ENCODE data around the gene CD55. TPM values are rescaled to one million over a fixed set of nuclear protein-coding genes. Genes with fewer than 3 reads are reported as not detected.
A peak's percentile ranks its signal among the peaks of the same experiment; 100 is the strongest.

The CD55 gene
- total RNA-seq, 1 experiment from 2014 or later, result 17.2 TPM

- TF ChIP-seq, protein P1, sequence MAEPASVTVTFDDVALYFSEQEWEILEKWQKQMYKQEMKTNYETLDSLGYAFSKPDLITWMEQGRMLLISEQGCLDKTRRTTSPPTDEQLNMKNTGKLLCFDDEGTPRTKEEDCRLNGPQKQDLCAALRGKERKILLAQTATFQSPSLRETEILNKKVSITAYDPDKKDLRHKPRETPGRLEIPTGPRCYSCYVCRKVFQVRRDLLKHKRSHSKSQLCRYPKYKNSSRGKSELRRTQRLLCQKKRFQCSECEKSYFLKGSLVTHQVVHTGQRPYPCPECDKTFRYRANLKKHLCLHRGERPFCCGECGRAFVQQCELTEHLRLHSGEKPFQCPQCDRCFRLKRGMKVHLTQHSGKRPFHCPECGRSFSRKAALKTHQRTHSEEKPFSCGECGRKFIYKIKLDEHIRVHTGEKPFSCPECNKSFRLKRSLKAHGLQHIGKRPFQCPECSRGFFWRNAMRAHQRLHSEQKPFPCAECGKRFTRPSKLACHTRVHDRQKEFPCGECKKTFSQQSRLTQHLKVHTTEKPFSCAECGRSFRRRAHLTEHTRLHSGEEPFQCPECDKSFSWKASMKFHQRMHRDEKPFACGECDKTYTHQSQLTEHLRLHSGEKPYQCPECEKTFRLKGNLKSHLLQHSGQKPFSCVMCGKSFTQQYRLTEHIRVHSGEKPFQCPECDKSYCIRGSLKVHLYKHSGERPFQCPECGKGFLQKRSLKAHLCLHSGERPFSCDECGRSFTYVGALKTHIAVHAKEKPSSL (CRISPR knock-in tag; conservative IDR thresholded peaks at IDR 0.05), result no peak
- no peak for TF ChIP-seq JUN (CRISPR knock-in tag; IDR thresholded peaks at IDR 0.05)
- TF ChIP-seq NR3C1 (CRISPR knock-in tag; conservative IDR thresholded peaks at IDR 0.05; ENCODE audit: low read depth), result no peak
- TF ChIP-seq, protein P2, sequence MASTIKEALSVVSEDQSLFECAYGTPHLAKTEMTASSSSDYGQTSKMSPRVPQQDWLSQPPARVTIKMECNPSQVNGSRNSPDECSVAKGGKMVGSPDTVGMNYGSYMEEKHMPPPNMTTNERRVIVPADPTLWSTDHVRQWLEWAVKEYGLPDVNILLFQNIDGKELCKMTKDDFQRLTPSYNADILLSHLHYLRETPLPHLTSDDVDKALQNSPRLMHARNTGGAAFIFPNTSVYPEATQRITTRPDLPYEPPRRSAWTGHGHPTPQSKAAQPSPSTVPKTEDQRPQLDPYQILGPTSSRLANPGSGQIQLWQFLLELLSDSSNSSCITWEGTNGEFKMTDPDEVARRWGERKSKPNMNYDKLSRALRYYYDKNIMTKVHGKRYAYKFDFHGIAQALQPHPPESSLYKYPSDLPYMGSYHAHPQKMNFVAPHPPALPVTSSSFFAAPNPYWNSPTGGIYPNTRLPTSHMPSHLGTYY (CRISPR knock-in tag; IDR thresholded peaks at IDR 0.05), result no peak
- no peak for TF ChIP-seq TEAD4 (CRISPR knock-in tag; IDR thresholded peaks at IDR 0.05)
- no peak for TF ChIP-seq KAT7 (CRISPR knock-in tag; IDR thresholded peaks at IDR 0.05; ENCODE audit: borderline replicate concordance)
- TF ChIP-seq ZNF263 (CRISPR knock-in tag; IDR thresholded peaks at IDR 0.05; ENCODE audit: low read depth), result no peak
- TF ChIP-seq E2F1 (CRISPR knock-in tag; IDR thresholded peaks at IDR 0.05), result no peak
- TF ChIP-seq SP1 (CRISPR knock-in tag; conservative IDR thresholded peaks at IDR 0.05), result no peak
- H3K36me3 Mint-ChIP-seq, result peaks cover 18% of the 10 kb centered on the region
- DNase-seq (ENCODE audit: low spot score) (no peak), ATAC-seq (no peak)
- H3K4me1 Mint-ChIP-seq, result peaks cover 26% of the 10 kb centered on the region
- no peaks in the 10 kb centered on the region; the same call in 1 of the 2 replicates for H3K27me3 Mint-ChIP-seq (ENCODE audit: low read depth)
- peaks cover 24% of the 10 kb centered on the region for H3K9me3 Mint-ChIP-seq
- H3K27ac Mint-ChIP-seq, result no peak overlapping the region
- no peak overlapping the region for H3K4me3 Mint-ChIP-seq
- CTCF ChIA-PET, result no interaction called here
- POLR2A ChIA-PET, result interaction anchor here (1.7 kb wide), 1 partner anchor 15 kb away, joined by 3 read pairs; no protein-coding TSS in a partner anchor
Observed at GRCh38 chr1:207306023-207306422, 15.5 kb upstream of the CD55 start.

- Mint-ChIP-seq H3K4me3 (no peak overlapping the region), H3K9me3 (peaks cover 24% of the 10 kb centered on the region), H3K27ac (peak overlapping the region; percentile 46), H3K4me1 (peaks cover 21% of the 10 kb centered on the region), H3K36me3 (peaks cover 18% of the 10 kb centered on the region), H3K27me3 (ENCODE audit: low read depth) (no peaks in the 10 kb centered on the region; the same call in 1 of the 2 replicates)
- peak; percentile 71 for ATAC-seq
- ChIA-PET POLR2A (interaction anchor here (1.7 kb wide), 1 partner anchor 14 kb away, joined by 3 read pairs; no protein-coding TSS in a partner anchor), CTCF (no interaction called here)
- DNase-seq (ENCODE audit: low spot score), result no peak
- TF ChIP-seq NFYB (CRISPR knock-in tag; conservative IDR thresholded peaks at IDR 0.05; ENCODE audit: low read depth) (no peak), FOXK1 (CRISPR knock-in tag; IDR thresholded peaks at IDR 0.05) (no peak), E2F1 (CRISPR knock-in tag; IDR thresholded peaks at IDR 0.05) (no peak), CREB1 (CRISPR knock-in tag; IDR thresholded peaks at IDR 0.05) (no peak), SMAD4 (CRISPR knock-in tag; IDR thresholded peaks at IDR 0.05) (no peak), NFE2L1 (CRISPR knock-in tag; IDR thresholded peaks at IDR 0.05) (no peak), ZBTB21 (CRISPR knock-in tag; IDR thresholded peaks at IDR 0.05; ENCODE audit: borderline replicate concordance) (no peak), ZNF423 (CRISPR knock-in tag; IDR thresholded peaks at IDR 0.05) (no peak), TEAD4 (CRISPR knock-in tag; IDR thresholded peaks at IDR 0.05) (no peak), ZNF671 (CRISPR knock-in tag; IDR thresholded peaks at IDR 0.05) (no peak), PRDM15 (CRISPR knock-in tag; IDR thresholded peaks at IDR 0.05) (no peak)
- TF ChIP-seq, protein P3, sequence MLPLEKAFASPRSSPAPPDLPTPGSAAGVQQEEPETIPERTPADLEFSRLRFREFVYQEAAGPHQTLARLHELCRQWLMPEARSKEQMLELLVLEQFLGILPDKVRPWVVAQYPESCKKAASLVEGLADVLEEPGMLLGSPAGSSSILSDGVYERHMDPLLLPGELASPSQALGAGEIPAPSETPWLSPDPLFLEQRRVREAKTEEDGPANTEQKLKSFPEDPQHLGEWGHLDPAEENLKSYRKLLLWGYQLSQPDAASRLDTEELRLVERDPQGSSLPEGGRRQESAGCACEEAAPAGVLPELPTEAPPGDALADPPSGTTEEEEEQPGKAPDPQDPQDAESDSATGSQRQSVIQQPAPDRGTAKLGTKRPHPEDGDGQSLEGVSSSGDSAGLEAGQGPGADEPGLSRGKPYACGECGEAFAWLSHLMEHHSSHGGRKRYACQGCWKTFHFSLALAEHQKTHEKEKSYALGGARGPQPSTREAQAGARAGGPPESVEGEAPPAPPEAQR (CRISPR knock-in tag; IDR thresholded peaks at IDR 0.05), result no peak
- TF ChIP-seq, protein P4, sequence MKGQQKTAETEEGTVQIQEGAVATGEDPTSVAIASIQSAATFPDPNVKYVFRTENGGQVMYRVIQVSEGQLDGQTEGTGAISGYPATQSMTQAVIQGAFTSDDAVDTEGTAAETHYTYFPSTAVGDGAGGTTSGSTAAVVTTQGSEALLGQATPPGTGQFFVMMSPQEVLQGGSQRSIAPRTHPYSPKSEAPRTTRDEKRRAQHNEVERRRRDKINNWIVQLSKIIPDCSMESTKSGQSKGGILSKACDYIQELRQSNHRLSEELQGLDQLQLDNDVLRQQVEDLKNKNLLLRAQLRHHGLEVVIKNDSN (CRISPR knock-in tag; IDR thresholded peaks at IDR 0.05), result no peak
- TF ChIP-seq, protein P1 (CRISPR knock-in tag; conservative IDR thresholded peaks at IDR 0.05), result no peak
Observed at GRCh38 chr1:207306603-207307002, 14.9 kb upstream of the CD55 start.

All from WTC11 (cell line).